DMS53 (cell line): ENCODE data around the gene PPY.
"Not testable (repeated sequence)": the region's sequence is repeated elsewhere in the genome, so short reads cannot be mapped to it uniquely, and the experiment has no call there.

Experiments used
- DNase-seq: peaks from one replicate; lab custom pipeline; 2025; lab: John Stamatoyannopoulos, UW

The PPY gene

GRCh38 chr17:43962479-43962878 is 20.2 kb upstream of the PPY start:
- no peak for DNase-seq

GRCh38 chr17:43961954-43962353 is 19.7 kb upstream of the PPY start:
- no peak for DNase-seq

- DNase-seq = not testable (repeated sequence)
Measured at GRCh38 chr17:43961292-43961691, 19.0 kb upstream of the PPY start.

GRCh38 chr17:43958748-43959352 is 16.6 kb upstream of the PPY start:
- peak; percentile 41 for DNase-seq

- no peak for DNase-seq
Measured at GRCh38 chr17:43956222-43956621, 13.9 kb upstream of the PPY start.

- DNase-seq = no peak
Measured at GRCh38 chr17:43953746-43954145, 11.5 kb upstream of the PPY start, which contains the start of gene PYY. Gene PYY (minus strand): TSS chr17:43953940. CDS start chr17:43953483, 457 bp downstream.

- DNase-seq = peak; percentile 39
Measured at GRCh38 chr17:43952724-43953666, 10.7 kb upstream of the PPY start.

- no peak for DNase-seq
Measured at GRCh38 chr17:43952351-43952723, 10.1 kb upstream of the PPY start.

GRCh38 chr17:43951750-43952149 is 9.5 kb upstream of the PPY start:
- DNase-seq = no peak

GRCh38 chr17:43950554-43950953 is 8.3 kb upstream of the PPY start:
- no peak for DNase-seq

GRCh38 chr17:43949781-43950180 is 7.5 kb upstream of the PPY start:
- DNase-seq = no peak

- no peak for DNase-seq
Measured at GRCh38 chr17:43946781-43947180, 4.5 kb upstream of the PPY start.

- no peak for DNase-seq
Measured at GRCh38 chr17:43945074-43945829, 3.0 kb upstream of the PPY start.

- peak; percentile 65 for DNase-seq
Measured at GRCh38 chr17:43940630-43941029, 1.6 kb downstream of the PPY start.

- no peak for DNase-seq
Measured at GRCh38 chr17:43939886-43940285, 2.4 kb downstream of the PPY start.

GRCh38 chr17:43939452-43939851 is 2.8 kb downstream of the PPY start:
- DNase-seq = peak; percentile 35

- DNase-seq = no peak
Measured at GRCh38 chr17:43938838-43939182, 3.5 kb downstream of the PPY start.

- no peak for DNase-seq
Measured at GRCh38 chr17:43936434-43936833, 5.8 kb downstream of the PPY start.

- no peak for DNase-seq
Measured at GRCh38 chr17:43935926-43936261, 6.4 kb downstream of the PPY start.

GRCh38 chr17:43935204-43935925 is 6.9 kb downstream of the PPY start:
- DNase-seq = no peak

GRCh38 chr17:43932923-43933322 is 9.4 kb downstream of the PPY start:
- no peak for DNase-seq

- DNase-seq = no peak
Measured at GRCh38 chr17:43932357-43932756, 9.9 kb downstream of the PPY start.
